HG02678 (cell line): ENCODE measurements around the gene ZFP42.
"Not testable (repeated sequence)": the region's sequence is repeated elsewhere in the genome, so short reads cannot be mapped to it uniquely, and the experiment has no call there.

Experiments used
- ATAC-seq: cut with Tn5 transposase; IDR thresholded peaks from one replicate; pipeline ENCODE4 v1.9.1; 2021; ENCODE audit warnings: mild to moderate bottlenecking, moderate library complexity; ENCODE audit not compliant: unreplicated experiment

ZFP42 gene

GRCh38 chr4:188018262-188018661 lies 22.7 kb downstream of the ZFP42 start:
- no peak for ATAC-seq

- ATAC-seq: no peak
Measured at GRCh38 chr4:188021548-188022249, 26.1 kb downstream of the ZFP42 start.

- no peak for ATAC-seq
Measured at GRCh38 chr4:188023682-188024081, 28.1 kb downstream of the ZFP42 start.

- no peak for ATAC-seq
Measured at GRCh38 chr4:188025476-188025875, 29.9 kb downstream of the ZFP42 start.

GRCh38 chr4:188029114-188029513 lies 33.5 kb downstream of the ZFP42 start:
- no peak for ATAC-seq

GRCh38 chr4:188030401-188030800 lies 34.8 kb downstream of the ZFP42 start:
- ATAC-seq: no peak

GRCh38 chr4:188031751-188032150 lies 36.2 kb downstream of the ZFP42 start:
- no peak for ATAC-seq

- ATAC-seq: no peak
Measured at GRCh38 chr4:188032170-188032569, 36.6 kb downstream of the ZFP42 start.

- no peak for ATAC-seq
Measured at GRCh38 chr4:188032583-188032982, 37.0 kb downstream of the ZFP42 start.

GRCh38 chr4:188037003-188037713 lies 41.6 kb downstream of the ZFP42 start:
- no peak for ATAC-seq

- ATAC-seq: no peak
Measured at GRCh38 chr4:188041721-188042120, 46.1 kb downstream of the ZFP42 start.

GRCh38 chr4:188042191-188042590 lies 46.6 kb downstream of the ZFP42 start:
- no peak for ATAC-seq

- ATAC-seq: no peak
Measured at GRCh38 chr4:188043154-188043553, 47.6 kb downstream of the ZFP42 start.

GRCh38 chr4:188045461-188045860 lies 49.9 kb downstream of the ZFP42 start:
- not testable (repeated sequence) for ATAC-seq

GRCh38 chr4:188046657-188047056 lies 51.1 kb downstream of the ZFP42 start:
- no peak for ATAC-seq

GRCh38 chr4:188053302-188053701 lies 57.7 kb downstream of the ZFP42 start:
- no peak for ATAC-seq
